SK-N-SH (cell line): ENCODE data around the gene DENND6B. TPM values are rescaled to one million over a fixed set of nuclear protein-coding genes. Genes with fewer than 3 reads are reported as not detected.

Experiments used
- CTCF ChIA-PET: fragments of 300-600, 350-600 bp; formaldehyde crosslinking; extraction: SDS; loops from one replicate; lab custom pipeline; 2021; lab: Yijun Ruan, JAX
- POLR2A ChIA-PET: fragments of 350-600 bp; sonication (Branson Sonifier 250); formaldehyde crosslinking; extraction: SDS; loops from one replicate; lab custom pipeline; 2020; ENCODE audit warnings: antibody characterized with exemption, inconsistent platforms; lab: Yijun Ruan, JAX
- DNase-seq: peaks from one replicate; pipeline ENCODE4 v3.0.0; 2012
- H2AFZ ChIP-seq: fragments of 200-600 bp; sonication (generic); 2 replicates; pipeline ENCODE4 v1.8.1; 2016; ENCODE audit warnings: antibody characterized with exemption, mild to moderate bottlenecking, low read depth
- H3F3A ChIP-seq: fragments of 200-600 bp; sonication (generic); replicated peaks from 2 replicates; pipeline ENCODE3; 2016; ENCODE audit warnings: antibody characterized with exemption, mild to moderate bottlenecking; ENCODE audit not compliant: insufficient read depth
- H3K27ac ChIP-seq, 2 experiments: fragments of 200-500 bp in 1 of 2; fragments of 200-600 bp in 1 of 2; sonication (Bioruptor generic) in 1 of 2; sonication (generic), shearing (Covaris generic) in 1 of 2; 2 replicates each; pipeline versions ENCODE4 v1.5.1 to v1.6.1; 2014 to 2016; ENCODE audit warnings: low read depth in 2 of 2, inconsistent platforms in 1 of 2, low read length in 1 of 2, mild to moderate bottlenecking in 1 of 2, mixed read lengths in 1 of 2
- H3K27me3 ChIP-seq: fragments of 200-600 bp; sonication (generic), shearing (Covaris generic); 2 replicates; pipeline ENCODE4 v1.6.1; 2016; ENCODE audit warnings: mixed run types; ENCODE audit not compliant: insufficient read depth
- H3K36me3 ChIP-seq, 2 experiments: fragments of 200-500 bp in 1 of 2; fragments of 200-600 bp in 1 of 2; sonication (Bioruptor generic) in 1 of 2; sonication (generic) in 1 of 2; replicated peaks in 1 of 2; 2 replicates each; pipeline versions ENCODE3 to v1.5.1; 2014 to 2016; ENCODE audit warnings: low read length in 1 of 2, mild to moderate bottlenecking in 1 of 2; ENCODE audit not compliant: insufficient read depth in 2 of 2, control insufficient read depth in 1 of 2
- H3K4me1 ChIP-seq, 2 experiments: fragments of 200-500 bp in 1 of 2; fragments of 200-600 bp in 1 of 2; sonication (Bioruptor generic) in 1 of 2; sonication (generic), shearing (Covaris generic) in 1 of 2; 2 replicates each; pipeline versions ENCODE4 v1.5.1 to v1.6.1; 2014 to 2016; ENCODE audit warnings: low read depth in 1 of 2, low read length in 1 of 2, mixed run types in 1 of 2; ENCODE audit not compliant: insufficient read depth in 2 of 2, control insufficient read depth in 1 of 2
- H3K4me2 ChIP-seq: fragments of 200-600 bp; sonication (generic), shearing (Covaris generic); 2 replicates; pipeline ENCODE4 v1.6.1; 2017; ENCODE audit warnings: mixed run types
- H3K4me3 ChIP-seq, 2 experiments: fragments of 200-500 bp in 1 of 2; fragments of 200-600 bp in 1 of 2; sonication (Bioruptor generic) in 1 of 2; sonication (generic), shearing (Covaris generic) in 1 of 2; 2 replicates each; pipeline versions ENCODE4 v1.5.1 to v1.8.1; 2014 to 2016; ENCODE audit warnings: low read depth in 2 of 2, inconsistent platforms in 1 of 2, low read length in 1 of 2, mild to moderate bottlenecking in 1 of 2, mixed read lengths in 1 of 2, moderate library complexity in 1 of 2
- H3K79me2 ChIP-seq: fragments of 200-600 bp; sonication (generic); 2 replicates; pipeline ENCODE4 v1.8.1; 2017; ENCODE audit warnings: mild to moderate bottlenecking; ENCODE audit not compliant: insufficient read depth
- H3K9ac ChIP-seq: fragments of 200-600 bp; sonication (generic); 2 replicates; pipeline ENCODE4 v1.6.1; 2017; ENCODE audit warnings: mixed run types
- H3K9me2 ChIP-seq: fragments of 200-600 bp; sonication (generic); 2 replicates; pipeline ENCODE4 v1.6.1; 2017; ENCODE audit warnings: mixed run types
- H3K9me3 ChIP-seq: fragments of 200-600 bp; sonication (generic); 2 replicates; pipeline ENCODE4 v1.6.1; 2017; ENCODE audit warnings: mixed run types, mild to moderate bottlenecking, moderate library complexity
- H4K20me1 ChIP-seq: fragments of 200-600 bp; sonication (generic); 2 replicates; pipeline ENCODE4 v1.6.1; 2017; ENCODE audit warnings: mild to moderate bottlenecking, mixed run types; ENCODE audit not compliant: insufficient read depth
- EP300 ChIP-seq, 2 experiments: IDR thresholded peaks; 2 replicates each; pipeline versions ENCODE4 v1.4.0 to v1.6.1; 2012; ENCODE audit warnings: borderline replicate concordance in 1 of 2, low read depth in 1 of 2, low read length in 1 of 2
- FOXJ3 ChIP-seq: sonication (generic); formaldehyde crosslinking; IDR thresholded peaks from 2 replicates; pipeline ENCODE4 v1.5.1; 2020; ENCODE audit warnings: mild to moderate bottlenecking, missing genetic modification reagents
- GABPA ChIP-seq: IDR thresholded peaks from 2 replicates; pipeline ENCODE4 v1.4.0; 2012; ENCODE audit warnings: low read depth, mild to moderate bottlenecking
- MEF2A ChIP-seq: IDR thresholded peaks from 2 replicates; pipeline ENCODE4 v1.4.0; 2012; ENCODE audit warnings: low read depth, borderline replicate concordance
- MXI1 ChIP-seq: IDR thresholded peaks from 2 replicates; pipeline ENCODE4 v1.6.1; 2012; ENCODE audit warnings: mild to moderate bottlenecking, low read depth, low read length, improper control_type of control experiment
- POLR2AphosphoS5 ChIP-seq: IDR thresholded peaks from 2 replicates; pipeline ENCODE4 v1.6.1; 2012; ENCODE audit warnings: low read depth, low read length
- RAD21 ChIP-seq: IDR thresholded peaks from 2 replicates; pipeline ENCODE4 v1.6.1; 2012; ENCODE audit warnings: mild to moderate bottlenecking, low read length
- REST ChIP-seq: IDR thresholded peaks from 2 replicates; pipeline ENCODE4 v1.6.1; 2012; ENCODE audit warnings: mild to moderate bottlenecking, low read depth, low read length, moderate library complexity
- RFX5 ChIP-seq: IDR thresholded peaks from 2 replicates; pipeline ENCODE4 v1.6.1; 2012; ENCODE audit warnings: mild to moderate bottlenecking, improper control_type of control experiment, low read length
- SMC3 ChIP-seq: IDR thresholded peaks from 2 replicates; pipeline ENCODE4 v1.6.1; 2012; ENCODE audit warnings: low read depth, low read length, improper control_type of control experiment
- USF1 ChIP-seq: IDR thresholded peaks from 2 replicates; pipeline ENCODE4 v1.4.0; 2012; ENCODE audit warnings: low read depth, borderline replicate concordance
- USF2 ChIP-seq: fragments of 150-350 bp; IDR thresholded peaks from 2 replicates; pipeline ENCODE4 v1.6.1; 2017; ENCODE audit warnings: antibody characterized with exemption, low read length, low read depth, borderline replicate concordance
- WGBS: methylation state at CpG from one replicate; pipeline ENCODE4 v1.1.6; 2017; ENCODE audit warnings: low lambda C conversion rate; 5-methylcytosine and 5-hydroxymethylcytosine counted together
- polyA plus RNA-seq, 3 experiments: library from polyadenylated mRNA; depleted of rRNA; stranded (reverse); fragments of >200 nt; gene quantifications; 2 replicates each; pipeline ENCODE4 v1.2.3, GENCODE V29; 2012
- TF ChIP-seq, protein P1 (sequence below): IDR thresholded peaks from 2 replicates; pipeline ENCODE4 v1.4.0; 2012; ENCODE audit warnings: low read depth, borderline replicate concordance
- TF ChIP-seq, protein P2 (sequence below): fragments of 150-350 bp; IDR thresholded peaks from 2 replicates; pipeline ENCODE4 v1.6.1; 2016; ENCODE audit warnings: mild to moderate bottlenecking, low read depth, low read length

DENND6B gene
- polyA plus RNA-seq, 1 of the 3 experiments (the other 2 are of a cell fraction), result 5.6 TPM

DNA sequence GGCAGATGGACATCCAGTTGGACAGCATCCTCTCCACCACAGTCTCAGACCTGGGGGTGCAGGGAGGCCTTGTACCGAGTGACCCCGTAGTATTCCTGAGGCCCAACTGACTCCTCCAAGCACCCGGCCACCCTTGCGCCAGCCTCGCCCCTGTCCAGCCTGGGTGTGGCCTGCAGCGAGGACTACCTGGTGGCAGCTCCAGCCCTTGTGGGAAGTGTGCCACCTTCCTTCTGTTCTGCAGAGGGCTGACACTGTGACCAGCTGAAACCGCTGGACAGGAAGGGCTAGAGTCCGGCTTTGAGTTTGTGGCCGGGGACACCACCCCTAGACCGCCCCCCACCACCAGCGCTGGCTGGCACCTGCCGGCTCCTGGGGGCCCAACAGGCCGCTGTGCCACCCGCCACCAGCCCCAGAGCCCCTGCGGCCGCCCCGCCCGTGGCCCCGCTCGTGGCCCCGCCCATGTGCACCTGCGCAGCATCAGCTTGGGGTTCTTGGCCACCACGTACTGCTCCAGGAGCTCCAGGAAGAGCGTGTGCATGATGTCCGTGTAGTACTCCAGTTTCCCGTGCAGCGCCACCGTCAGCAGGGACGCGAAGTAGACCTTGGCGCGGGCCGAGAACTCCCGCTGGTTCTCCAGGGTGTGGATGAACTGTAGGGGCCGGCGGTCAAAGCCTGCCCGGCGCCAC is 46.6 kb downstream of the DENND6B start:
- Histone ChIP-seq H3F3A (peaks cover 13% of the 10 kb centered on the region), H3K9me2 (no peaks in the 10 kb centered on the region)
- no peak for TF ChIP-seq RAD21
- no peak for TF ChIP-seq RFX5
- no peak for TF ChIP-seq USF1
- TF ChIP-seq REST, result no peak
- no peak for TF ChIP-seq MXI1
- no peak for TF ChIP-seq EP300 (IDR thresholded peaks at IDR 0.05; ENCODE audit: borderline replicate concordance in 1 of 2, low read depth in 1 of 2, low read length in 1 of 2)
- TF ChIP-seq USF2, result no peak
- TF ChIP-seq, protein P1, sequence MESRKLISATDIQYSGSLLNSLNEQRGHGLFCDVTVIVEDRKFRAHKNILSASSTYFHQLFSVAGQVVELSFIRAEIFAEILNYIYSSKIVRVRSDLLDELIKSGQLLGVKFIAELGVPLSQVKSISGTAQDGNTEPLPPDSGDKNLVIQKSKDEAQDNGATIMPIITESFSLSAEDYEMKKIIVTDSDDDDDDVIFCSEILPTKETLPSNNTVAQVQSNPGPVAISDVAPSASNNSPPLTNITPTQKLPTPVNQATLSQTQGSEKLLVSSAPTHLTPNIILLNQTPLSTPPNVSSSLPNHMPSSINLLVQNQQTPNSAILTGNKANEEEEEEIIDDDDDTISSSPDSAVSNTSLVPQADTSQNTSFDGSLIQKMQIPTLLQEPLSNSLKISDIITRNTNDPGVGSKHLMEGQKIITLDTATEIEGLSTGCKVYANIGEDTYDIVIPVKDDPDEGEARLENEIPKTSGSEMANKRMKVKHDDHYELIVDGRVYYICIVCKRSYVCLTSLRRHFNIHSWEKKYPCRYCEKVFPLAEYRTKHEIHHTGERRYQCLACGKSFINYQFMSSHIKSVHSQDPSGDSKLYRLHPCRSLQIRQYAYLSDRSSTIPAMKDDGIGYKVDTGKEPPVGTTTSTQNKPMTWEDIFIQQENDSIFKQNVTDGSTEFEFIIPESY, result no peak
- no peak for TF ChIP-seq SMC3
- TF ChIP-seq MEF2A, result no peak
- TF ChIP-seq, protein P2, sequence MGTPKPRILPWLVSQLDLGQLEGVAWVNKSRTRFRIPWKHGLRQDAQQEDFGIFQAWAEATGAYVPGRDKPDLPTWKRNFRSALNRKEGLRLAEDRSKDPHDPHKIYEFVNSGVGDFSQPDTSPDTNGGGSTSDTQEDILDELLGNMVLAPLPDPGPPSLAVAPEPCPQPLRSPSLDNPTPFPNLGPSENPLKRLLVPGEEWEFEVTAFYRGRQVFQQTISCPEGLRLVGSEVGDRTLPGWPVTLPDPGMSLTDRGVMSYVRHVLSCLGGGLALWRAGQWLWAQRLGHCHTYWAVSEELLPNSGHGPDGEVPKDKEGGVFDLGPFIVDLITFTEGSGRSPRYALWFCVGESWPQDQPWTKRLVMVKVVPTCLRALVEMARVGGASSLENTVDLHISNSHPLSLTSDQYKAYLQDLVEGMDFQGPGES, result no peak
- TF ChIP-seq FOXJ3, result no peak
- TF ChIP-seq GABPA, result no peak
- TF ChIP-seq POLR2AphosphoS5, result no peak
- TF ChIP-seq, all 33 proteins: peak for 0
- no peaks in the 10 kb centered on the region for H3K9me3 ChIP-seq
- H3K27me3 ChIP-seq, result no peaks in the 10 kb centered on the region
- peaks cover 0 to 9% of the 10 kb centered on the region in 2 experiments; a peak in 1 of 4 replicates for H3K4me1 ChIP-seq
- DNase-seq, result no peak
- H2AFZ ChIP-seq, result no peak overlapping the region
- no peak overlapping the region for H3K9ac ChIP-seq
- 99% methylated on average over 15 of the region's 38 CpGs for WGBS
- no peak overlapping the region for H3K4me2 ChIP-seq
- peaks cover 5% of the 10 kb centered on the region; the same call in 1 of the 2 replicates for H3K79me2 ChIP-seq
- no peak overlapping the region for H3K27ac ChIP-seq
- H3K4me3 ChIP-seq, result no peak overlapping the region
- ChIA-PET POLR2A (no interaction called here), CTCF (interaction anchor here (1.3 to 2.1 kb wide), 3 partner anchors 22 to 62 kb away, joined by 5 to 6 read pairs (median 6); partner anchors contain the start of gene DENND6B)
- H4K20me1 ChIP-seq, result peaks cover 7% of the 10 kb centered on the region; the same call in 1 of the 2 replicates
- peaks cover 25 to 77% of the 10 kb centered on the region in 2 experiments for H3K36me3 ChIP-seq
